ENCODE measurements around the gene LSP1. TPM values are rescaled to one million over a fixed set of nuclear protein-coding genes. Genes with fewer than 3 reads are reported as not detected.
A peak's percentile ranks its signal among the peaks of the same experiment; 100 is the strongest.

Gene LSP1
- not detected in 2 replicates for total RNA-seq (2021; fragmentation: NEBNext Ultra II Directional; extraction: Animal tissue kit (Norgen Biotek cat#: 25700))
- 0.03 TPM in 1 of 2 replicates, not detected in the other for polyA plus RNA-seq (2011; rRNA removed)
- polyA plus RNA-seq (2011; cell fraction: cytosol; rRNA removed), result not detected
- polyA plus RNA-seq (2011; cell fraction: nucleus; rRNA removed), result not detected
- 0.11 TPM in 1 of 4 replicates, not detected in the others for polyA plus RNA-seq (2012, experiment 1 of 2)
- not detected for polyA plus RNA-seq (2012, experiment 2 of 2)
- 0.16 TPM for polyA plus RNA-seq (2013, experiment 1 of 2)
- 0.07 TPM for polyA plus RNA-seq (2013, experiment 2 of 2)
- not detected in 2 replicates for polyA minus RNA-seq (2011; rRNA and poly(A)+ RNA removed)
- polyA minus RNA-seq (2011; cell fraction: cytosol; rRNA and poly(A)+ RNA removed), result not detected
- not detected for polyA minus RNA-seq (2011; cell fraction: nucleus; rRNA and poly(A)+ RNA removed)
- long read RNA-seq, experiment 1, result 0 reads
- long read RNA-seq, experiment 2, result 0 reads

GRCh38 chr11:1852877-1853276 lies at the start of gene LSP1:
LSP1 (plus strand) TSS chr11:1853084; CDS start chr11:1853145, 61 bp downstream.
- Histone ChIP-seq H3K36me3 (ENCODE audit: control insufficient read depth in 2 of 4, insufficient read depth in 4 of 4, low read length in 3 of 4) (no peaks in the 10 kb centered on the region), H3K14ac (ENCODE audit: insufficient read length) (no peak within 1 kb of the TSS), H2AK5ac (ENCODE audit: low read depth, low read length) (no peak within 1 kb of the TSS), H3K79me1 (ENCODE audit: low read depth, low read length) (no peaks in the 10 kb centered on the region), H2BK5ac (ENCODE audit: low read depth, low read length) (no peak within 1 kb of the TSS), H2BK15ac (ENCODE audit: low read length) (no peak within 1 kb of the TSS), H4K91ac (replicated peaks; ENCODE audit: insufficient read length, low read length) (no peak within 1 kb of the TSS), H3K4ac (replicated peaks; ENCODE audit: insufficient read length, low read depth, low read length) (no peak within 1 kb of the TSS), H4K8ac (ENCODE audit: extremely low read depth, insufficient read depth, low read length) (peak within 1 kb of the TSS; percentile 57), H2BK20ac (ENCODE audit: low read length) (no peak within 1 kb of the TSS), H3K23ac (ENCODE audit: insufficient read length) (no peak within 1 kb of the TSS), H3K27ac (ENCODE audit: low read depth, low read length) (no peak within 1 kb of the TSS), H3K79me2 (ENCODE audit: control insufficient read depth in 1 of 2, insufficient read depth in 2 of 2, low read length in 2 of 2) (no peaks in the 10 kb centered on the region), H3K23me2 (ENCODE audit: low read depth, low read length) (no peaks in the 10 kb centered on the region), H3K56ac (replicated peaks; ENCODE audit: insufficient read length, low read depth, low read length) (no peak within 1 kb of the TSS), H3K9ac (replicated peaks in 1 of 4; ENCODE audit: extremely low read depth in 1 of 4, low read depth in 3 of 4, low read length in 3 of 4) (no peak within 1 kb of the TSS), H3K4me1 (replicated peaks in 1 of 4; ENCODE audit: control insufficient read depth in 3 of 4, insufficient read depth in 4 of 4, low read length in 3 of 4) (no peaks in the 10 kb centered on the region), H3K27me3 (replicated peaks in 1 of 4; ENCODE audit: control insufficient read depth in 3 of 4, extremely low read depth in 1 of 4, insufficient read depth in 3 of 4, low read length in 3 of 4) (no peaks in the 10 kb centered on the region), H3K4me2 (ENCODE audit: insufficient read depth in 1 of 2, low read depth in 2 of 2, low read length in 2 of 2) (no peak within 1 kb of the TSS), H3K4me3 (ENCODE audit: extremely low read depth in 1 of 4, insufficient read depth in 2 of 4, low read depth in 3 of 4, low read length in 4 of 4) (no peak within 1 kb of the TSS), H2BK12ac (ENCODE audit: low read depth, low read length) (no peak within 1 kb of the TSS), H2BK120ac (replicated peaks; ENCODE audit: low read depth, low read length) (no peak within 1 kb of the TSS), H4K5ac (ENCODE audit: insufficient read length, low read depth, low read length) (no peak within 1 kb of the TSS), H3K9me3 (ENCODE audit: insufficient read depth in 2 of 2, low read depth in 1 of 2, low read length in 1 of 2) (no peaks in the 10 kb centered on the region), H4K20me1 (replicated peaks in 1 of 2; ENCODE audit: control insufficient read depth in 1 of 2, insufficient read depth in 2 of 2, low read length in 2 of 2) (no peaks in the 10 kb centered on the region), H2AFZ (ENCODE audit: low read length) (no peak within 1 kb of the TSS), H3K18ac (ENCODE audit: extremely low read depth, low read length) (no peak within 1 kb of the TSS)
- POLR2A ChIA-PET (ENCODE audit: partially characterized antibody), result no interaction called here
- 90% methylated on average over 17 of the region's 18 CpGs; no CpG with 5 or more reads in 1 of the 2 experiments for WGBS, 2 experiments (ENCODE audit: extremely low coverage in 1 of 2, insufficient coverage in 1 of 2, insufficient read length in 1 of 2, insufficient replicate concordance in 2 of 2, low coverage in 1 of 2, low lambda C conversion rate in 2 of 2, missing lambda C conversion rate in 1 of 2)
- FAIRE-seq (no peak), DNase-seq (ENCODE audit: low read depth in 1 of 2, low spot score in 2 of 2) (no peak)
- CTCF ChIA-PET (ENCODE audit: partially characterized antibody), result interaction anchor here (0.8 to 15.7 kb wide), 7 partner anchors 16 to 301 kb away, joined by 3 to 232 read pairs (median 5); no protein-coding TSS in a partner anchor
- TF ChIP-seq CBX8 (IDR thresholded peaks at IDR 0.05; ENCODE audit: borderline replicate concordance, low read depth, low read length), result no peak
- no peak for TF ChIP-seq SP2 (IDR thresholded peaks at IDR 0.05; ENCODE audit: low read length)
- no peak for TF ChIP-seq KDM1A (IDR thresholded peaks at IDR 0.05; ENCODE audit: borderline replicate concordance, low read length)
- no peak for TF ChIP-seq BACH1 (IDR thresholded peaks at IDR 0.05; ENCODE audit: low read length)
- TF ChIP-seq RNF2 (IDR thresholded peaks at IDR 0.05; ENCODE audit: borderline replicate concordance, low read depth, low read length, missing control alignments, poor library complexity, severe bottlenecking), result no peak
- no peak for TF ChIP-seq TBP (IDR thresholded peaks at IDR 0.05; ENCODE audit: low read depth, low read length)
- no peak for TF ChIP-seq MAX (IDR thresholded peaks at IDR 0.05)
- TF ChIP-seq CHD1 (IDR thresholded peaks at IDR 0.05; ENCODE audit: low read depth, low read length), result no peak
- no peak for TF ChIP-seq MAFK (IDR thresholded peaks at IDR 0.05; ENCODE audit: low read depth, low read length)
- no peak for TF ChIP-seq SRF (IDR thresholded peaks at IDR 0.05; ENCODE audit: low read depth, low read length)
- no peak for TF ChIP-seq ASH2L (IDR thresholded peaks at IDR 0.05; ENCODE audit: low read length)
- no peak for TF ChIP-seq ATF3 (IDR thresholded peaks at IDR 0.05; ENCODE audit: insufficient read depth, low read depth, low read length)

Data from H1 (cell line).